HEK293T (cell line): ENCODE measurements around the gene CYYR1.

Experiments used
- CTCF ChIA-PET: fragments of 350-600 bp; formaldehyde crosslinking; extraction: SDS; loops from one replicate; lab custom pipeline; 2021; ENCODE audit warnings: antibody characterized with exemption, inconsistent platforms; lab: Yijun Ruan, JAX
- POLR2A ChIA-PET: fragments of 350-600 bp; formaldehyde crosslinking; extraction: SDS; loops from one replicate; lab custom pipeline; 2020; ENCODE audit warnings: antibody characterized with exemption, inconsistent platforms; lab: Yijun Ruan, JAX
- DNase-seq: peaks from one replicate; pipeline ENCODE4 v3.0.0; 2012; ENCODE audit warnings: mixed read lengths; ENCODE audit errors: extremely low spot score
- ARNT ChIP-seq: fragments of 450-650 bp; IDR thresholded peaks from 2 replicates; pipeline ENCODE4 v1.6.1; 2017; ENCODE audit warnings: mild to moderate bottlenecking
- BHLHE40 ChIP-seq: fragments of 450-650 bp; IDR thresholded peaks from 2 replicates; pipeline ENCODE4 v1.6.1; 2016; ENCODE audit warnings: mild to moderate bottlenecking, moderate library complexity, borderline replicate concordance
- CTBP1 ChIP-seq: fragments of 450-650 bp; IDR thresholded peaks from 2 replicates; pipeline ENCODE4 v1.6.1; 2016; ENCODE audit warnings: borderline replicate concordance
- ELF4 ChIP-seq: fragments of 450-650 bp; IDR thresholded peaks from 2 replicates; pipeline ENCODE4 v1.6.1; 2017; ENCODE audit warnings: antibody characterized with exemption
- FOXA1 ChIP-seq: fragments of 450-650 bp; IDR thresholded peaks from 2 replicates; pipeline ENCODE4 v1.6.1; 2016; ENCODE audit warnings: mild to moderate bottlenecking
- FOXK2 ChIP-seq: fragments of 450-650 bp; IDR thresholded peaks from 2 replicates; pipeline ENCODE4 v1.6.1; 2016; ENCODE audit warnings: mild to moderate bottlenecking
- FOXM1 ChIP-seq: fragments of 450-650 bp; IDR thresholded peaks from 2 replicates; pipeline ENCODE4 v1.6.1; 2017; ENCODE audit warnings: mild to moderate bottlenecking, borderline replicate concordance
- HDGF ChIP-seq: fragments of 450-650 bp; IDR thresholded peaks from 2 replicates; pipeline ENCODE4 v1.6.1; 2017; ENCODE audit warnings: antibody characterized with exemption, borderline replicate concordance
- L3MBTL2 ChIP-seq: fragments of 450-650 bp; conservative IDR thresholded peaks from 2 replicates; pipeline ENCODE4 v1.6.1; 2016; ENCODE audit warnings: mild to moderate bottlenecking
- LEF1 ChIP-seq: fragments of 450-650 bp; IDR thresholded peaks from 2 replicates; pipeline ENCODE4 v1.6.1; 2017; ENCODE audit warnings: mild to moderate bottlenecking, borderline replicate concordance
- NFRKB ChIP-seq: fragments of 450-650 bp; IDR thresholded peaks from 2 replicates; pipeline ENCODE4 v1.6.1; 2016; ENCODE audit warnings: mild to moderate bottlenecking, moderate library complexity
- SP1 ChIP-seq: fragments of 450-650 bp; IDR thresholded peaks from 2 replicates; pipeline ENCODE4 v1.6.1; 2017
- SUZ12 ChIP-seq: fragments of 450-650 bp; IDR thresholded peaks from 2 replicates; pipeline ENCODE4 v1.6.1; 2016; ENCODE audit warnings: mild to moderate bottlenecking
- TARDBP ChIP-seq: fragments of 450-650 bp; IDR thresholded peaks from 2 replicates; pipeline ENCODE4 v1.6.1; 2016
- ZNF384 ChIP-seq: fragments of 450-650 bp; IDR thresholded peaks from 2 replicates; pipeline ENCODE4 v1.6.1; 2016
- TF ChIP-seq, protein P1 (sequence below): fragments of 450-650 bp; IDR thresholded peaks from 2 replicates; pipeline ENCODE4 v1.6.1; 2016

The CYYR1 gene

GRCh38 chr21:26572702-26573381, at the start of gene CYYR1:
Gene CYYR1, minus strand, starts transcription at chr21:26573286. Its CDS starts 346 bp downstream, at chr21:26572940.
- CTCF ChIA-PET, result no interaction called here
- TF ChIP-seq FOXA1 (no peak), L3MBTL2 (no peak), FOXK2 (no peak), ARNT (no peak), ZNF384 (no peak), HDGF (no peak), FOXM1 (no peak), SP1 (no peak), LEF1 (no peak), NFRKB (no peak), ELF4 (no peak), CTBP1 (no peak), BHLHE40 (no peak)
- DNase-seq, result no peak
- POLR2A ChIA-PET, result no interaction called here

- CTCF ChIA-PET, result interaction anchor here (0.6 kb wide), 1 partner anchor 371 kb away, joined by 3 read pairs; no protein-coding TSS in a partner anchor
- TF ChIP-seq BHLHE40 (no peak), CTBP1 (no peak), FOXA1 (no peak), SUZ12 (no peak), FOXK2 (no peak), ZNF384 (no peak), HDGF (no peak), FOXM1 (no peak), NFRKB (no peak), LEF1 (no peak), ARNT (no peak), L3MBTL2 (no peak), ELF4 (no peak)
- DNase-seq, result no peak
- POLR2A ChIA-PET, result no interaction called here
These were observed 44.1 kb upstream of the CYYR1 start for GRCh38 chr21:26617176-26617575.

DNA sequence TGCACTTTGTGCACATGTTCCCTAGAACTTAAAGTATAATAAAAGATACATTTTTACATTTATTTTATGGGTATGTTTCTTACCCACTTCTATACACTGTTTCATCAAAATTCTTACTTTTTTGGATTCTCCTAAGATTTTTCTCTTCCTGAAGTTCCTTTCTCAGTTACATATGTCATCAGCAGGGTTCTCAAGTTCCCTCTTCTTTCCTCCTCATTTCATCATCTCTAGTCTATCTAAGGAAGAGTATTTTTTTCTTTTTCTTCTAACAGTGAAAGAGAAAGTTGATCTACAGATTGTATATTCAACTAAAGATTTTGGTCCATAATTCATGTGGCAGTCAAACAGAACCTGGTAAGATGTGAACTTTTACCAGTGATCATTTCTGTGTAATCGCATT, 41.2 kb upstream of the CYYR1 start:
- ChIA-PET CTCF (no interaction called here), POLR2A (no interaction called here)
- TF ChIP-seq L3MBTL2, result no peak
- no peak for TF ChIP-seq SUZ12
- no peak for TF ChIP-seq CTBP1
- TF ChIP-seq FOXA1, result no peak
- no peak for TF ChIP-seq HDGF
- no peak for TF ChIP-seq ZNF384
- no peak for TF ChIP-seq NFRKB
- TF ChIP-seq TARDBP, result no peak
- no peak for TF ChIP-seq FOXK2
- no peak for TF ChIP-seq ELF4
- no peak for TF ChIP-seq SP1
- TF ChIP-seq BHLHE40, result no peak
- no peak for TF ChIP-seq LEF1
- TF ChIP-seq, protein P1, sequence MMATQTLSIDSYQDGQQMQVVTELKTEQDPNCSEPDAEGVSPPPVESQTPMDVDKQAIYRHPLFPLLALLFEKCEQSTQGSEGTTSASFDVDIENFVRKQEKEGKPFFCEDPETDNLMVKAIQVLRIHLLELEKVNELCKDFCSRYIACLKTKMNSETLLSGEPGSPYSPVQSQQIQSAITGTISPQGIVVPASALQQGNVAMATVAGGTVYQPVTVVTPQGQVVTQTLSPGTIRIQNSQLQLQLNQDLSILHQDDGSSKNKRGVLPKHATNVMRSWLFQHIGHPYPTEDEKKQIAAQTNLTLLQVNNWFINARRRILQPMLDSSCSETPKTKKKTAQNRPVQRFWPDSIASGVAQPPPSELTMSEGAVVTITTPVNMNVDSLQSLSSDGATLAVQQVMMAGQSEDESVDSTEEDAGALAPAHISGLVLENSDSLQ, result no peak
- TF ChIP-seq FOXM1, result no peak
- no peak for TF ChIP-seq ARNT
- no peak for DNase-seq

DNA sequence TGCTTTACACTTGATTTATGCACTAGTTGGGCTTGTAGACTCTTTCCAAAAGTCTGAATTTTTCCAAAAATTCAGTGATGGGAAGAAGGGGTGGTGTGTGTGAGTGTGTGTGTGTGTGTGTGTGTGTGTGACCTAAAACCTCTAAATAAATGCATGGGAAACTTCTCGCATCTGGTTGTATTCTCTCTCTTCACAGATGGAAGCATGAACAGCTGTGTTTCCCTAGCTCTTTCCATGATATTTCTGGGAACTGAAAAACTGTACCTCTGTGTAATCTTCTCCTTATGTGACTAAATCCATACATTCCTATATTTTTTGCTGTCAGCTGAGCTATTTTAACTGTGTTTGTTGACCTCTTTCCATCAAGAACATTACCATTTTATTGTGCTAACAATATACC, 26.2 kb upstream of the CYYR1 start:
- ChIA-PET CTCF (no interaction called here), POLR2A (interaction anchor here (0.7 kb wide), 1 partner anchor 153 kb away, joined by 4 read pairs; no protein-coding TSS in a partner anchor)
- no peak for DNase-seq
- TF ChIP-seq TARDBP, result no peak
- TF ChIP-seq ZNF384, result no peak
- no peak for TF ChIP-seq ARNT
- no peak for TF ChIP-seq NFRKB
- no peak for TF ChIP-seq CTBP1
- TF ChIP-seq SUZ12, result no peak
- TF ChIP-seq FOXA1, result no peak
- no peak for TF ChIP-seq FOXM1

DNA sequence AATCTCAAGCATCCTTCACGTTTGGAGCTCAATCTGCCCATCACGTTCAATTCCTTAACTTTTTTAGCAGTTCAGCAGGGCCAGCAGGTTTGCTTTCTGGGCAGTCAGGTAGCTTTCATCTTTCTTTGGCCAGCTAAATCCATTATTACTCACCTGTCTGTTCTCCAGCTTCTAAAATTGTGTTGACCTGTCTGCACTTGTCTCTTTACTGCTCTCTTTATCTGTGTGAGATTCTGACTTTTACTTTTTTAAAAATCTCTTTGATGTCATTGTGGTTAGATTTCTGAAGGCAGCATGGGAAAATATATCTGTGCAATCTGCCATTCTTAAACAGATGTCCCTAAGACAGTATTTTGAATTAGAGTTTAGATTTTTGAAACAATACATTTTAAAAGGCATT, 24.9 kb upstream of the CYYR1 start:
- ChIA-PET POLR2A (no interaction called here), CTCF (no interaction called here)
- TF ChIP-seq ZNF384 (no peak), ELF4 (no peak), SP1 (no peak), CTBP1 (no peak), L3MBTL2 (no peak), BHLHE40 (no peak), HDGF (no peak), NFRKB (no peak), FOXM1 (no peak), SUZ12 (no peak), LEF1 (no peak)
- no peak for DNase-seq

DNA sequence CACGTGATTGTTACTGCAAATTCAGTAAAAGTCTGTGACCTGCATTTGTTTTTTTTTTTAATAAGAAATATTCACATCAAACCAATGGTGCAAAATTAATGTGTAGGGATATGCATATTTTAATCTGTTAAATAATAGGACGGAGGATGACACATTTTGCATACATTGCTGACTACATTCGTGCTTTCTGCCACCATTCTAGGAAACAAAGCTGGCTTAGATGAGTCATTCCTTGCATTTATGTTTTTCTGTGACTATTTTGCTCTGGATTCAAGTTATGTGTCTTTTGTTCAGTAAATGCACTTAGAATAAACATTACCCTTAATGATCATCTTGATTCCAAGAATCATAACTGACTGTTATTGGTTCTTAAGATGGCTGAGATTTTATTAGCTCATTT, 23.9 kb upstream of the CYYR1 start:
- ChIA-PET POLR2A (no interaction called here), CTCF (no interaction called here)
- no peak for DNase-seq
- TF ChIP-seq FOXK2, result no peak
- TF ChIP-seq ZNF384, result no peak

GRCh38 chr21:26595971-26596370, 22.9 kb upstream of the CYYR1 start:
- ChIA-PET CTCF (no interaction called here), POLR2A (no interaction called here)
- no peak for DNase-seq
- TF ChIP-seq SUZ12, result no peak
- TF ChIP-seq FOXA1, result no peak
- no peak for TF ChIP-seq ELF4
- TF ChIP-seq CTBP1, result no peak
- no peak for TF ChIP-seq FOXM1
- no peak for TF ChIP-seq SP1
- no peak for TF ChIP-seq TARDBP
- no peak for TF ChIP-seq L3MBTL2
- TF ChIP-seq NFRKB, result no peak
- TF ChIP-seq ZNF384, result no peak
- TF ChIP-seq HDGF, result no peak
- no peak for TF ChIP-seq ARNT
- no peak for TF ChIP-seq BHLHE40
- TF ChIP-seq LEF1, result no peak
